ENCODE results near the gene GPR137B. TPM values are rescaled to one million over a fixed set of nuclear protein-coding genes. Genes with fewer than 3 reads are reported as not detected.
A peak's percentile ranks its signal among the peaks of the same experiment; 100 is the strongest.

GPR137B gene
- total and polyA plus RNA-seq, 9 of the 15 experiments (the other 6 are each of a cell fraction or from before 2014, with no cell fraction given) = 0.04 to 1.0 (median 0.62) TPM

DNA sequence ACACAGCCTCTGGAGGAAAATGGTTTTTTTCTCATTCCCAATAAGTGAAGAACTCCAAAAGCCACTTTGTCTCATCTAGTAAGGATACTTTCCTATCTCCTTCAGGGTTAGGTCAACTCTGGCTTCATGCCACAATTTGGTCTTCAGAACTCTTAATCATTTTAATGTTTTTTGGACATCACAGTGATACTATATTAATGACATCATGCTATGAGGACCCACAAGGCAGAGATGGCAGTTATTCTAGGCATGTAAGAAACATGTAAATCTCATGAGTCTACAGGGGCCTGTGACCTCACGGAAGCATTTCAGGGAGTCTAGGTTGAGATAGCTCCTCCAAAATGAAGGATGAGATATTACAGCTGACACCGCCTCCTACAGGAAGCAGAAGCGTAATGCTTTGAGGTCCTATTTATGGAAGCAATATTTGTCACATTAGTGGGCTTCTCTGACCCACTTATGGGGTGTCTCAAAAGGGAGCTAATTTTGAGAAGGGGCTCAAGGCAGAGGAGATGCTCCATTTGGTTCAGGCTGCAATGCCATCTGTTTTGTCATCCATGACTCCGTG, 5.0 kb upstream of the GPR137B start (continued):
- TF ChIP-seq, protein P1, sequence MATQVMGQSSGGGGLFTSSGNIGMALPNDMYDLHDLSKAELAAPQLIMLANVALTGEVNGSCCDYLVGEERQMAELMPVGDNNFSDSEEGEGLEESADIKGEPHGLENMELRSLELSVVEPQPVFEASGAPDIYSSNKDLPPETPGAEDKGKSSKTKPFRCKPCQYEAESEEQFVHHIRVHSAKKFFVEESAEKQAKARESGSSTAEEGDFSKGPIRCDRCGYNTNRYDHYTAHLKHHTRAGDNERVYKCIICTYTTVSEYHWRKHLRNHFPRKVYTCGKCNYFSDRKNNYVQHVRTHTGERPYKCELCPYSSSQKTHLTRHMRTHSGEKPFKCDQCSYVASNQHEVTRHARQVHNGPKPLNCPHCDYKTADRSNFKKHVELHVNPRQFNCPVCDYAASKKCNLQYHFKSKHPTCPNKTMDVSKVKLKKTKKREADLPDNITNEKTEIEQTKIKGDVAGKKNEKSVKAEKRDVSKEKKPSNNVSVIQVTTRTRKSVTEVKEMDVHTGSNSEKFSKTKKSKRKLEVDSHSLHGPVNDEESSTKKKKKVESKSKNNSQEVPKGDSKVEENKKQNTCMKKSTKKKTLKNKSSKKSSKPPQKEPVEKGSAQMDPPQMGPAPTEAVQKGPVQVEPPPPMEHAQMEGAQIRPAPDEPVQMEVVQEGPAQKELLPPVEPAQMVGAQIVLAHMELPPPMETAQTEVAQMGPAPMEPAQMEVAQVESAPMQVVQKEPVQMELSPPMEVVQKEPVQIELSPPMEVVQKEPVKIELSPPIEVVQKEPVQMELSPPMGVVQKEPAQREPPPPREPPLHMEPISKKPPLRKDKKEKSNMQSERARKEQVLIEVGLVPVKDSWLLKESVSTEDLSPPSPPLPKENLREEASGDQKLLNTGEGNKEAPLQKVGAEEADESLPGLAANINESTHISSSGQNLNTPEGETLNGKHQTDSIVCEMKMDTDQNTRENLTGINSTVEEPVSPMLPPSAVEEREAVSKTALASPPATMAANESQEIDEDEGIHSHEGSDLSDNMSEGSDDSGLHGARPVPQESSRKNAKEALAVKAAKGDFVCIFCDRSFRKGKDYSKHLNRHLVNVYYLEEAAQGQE (IDR thresholded peaks at IDR 0.05; ENCODE audit: borderline replicate concordance) = 0 out of 2 replicates have a peak, but pooled peaks have one; percentile 5
- TF ChIP-seq, protein P1 (CRISPR knock-in tag; IDR thresholded peaks at IDR 0.05; ENCODE audit: low read depth) = no peak

DNA sequence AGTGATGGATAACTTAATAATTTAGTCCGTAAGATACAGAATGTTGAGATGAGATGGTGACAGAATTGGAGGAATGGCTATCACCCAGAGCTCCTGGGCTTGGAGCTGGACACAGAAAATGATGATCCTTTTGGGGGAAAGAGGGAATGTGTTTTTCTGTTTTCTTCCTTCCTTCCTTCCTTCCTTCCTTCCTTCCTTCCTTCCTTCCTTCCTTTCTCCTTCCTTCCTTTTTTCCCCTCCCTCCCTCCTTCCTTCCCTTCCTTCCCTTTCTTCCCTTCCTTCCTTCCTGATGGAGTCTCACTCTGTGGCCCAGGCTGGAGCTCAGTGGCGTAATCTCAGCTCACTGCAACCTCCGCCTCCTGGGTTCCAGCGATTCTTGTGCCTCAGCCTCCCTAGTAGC, 2.8 kb upstream of the GPR137B start:
- no peak overlapping the region for H3K9ac ChIP-seq (ENCODE audit: insufficient read depth in 1 of 2, low read depth in 2 of 2, low read length in 2 of 2)
- peaks cover 44 to 60% of the 10 kb centered on the region in 2 experiments for H3K27me3 ChIP-seq (ENCODE audit: control insufficient read depth in 2 of 2, insufficient read depth in 2 of 2, low read length in 2 of 2)
- FAIRE-seq (no peak), DNase-seq (ENCODE audit: extremely low read depth in 1 of 4, low spot score in 3 of 4) (no peak), ATAC-seq (no peak)
- H3K9me3 ChIP-seq (replicated peaks; ENCODE audit: control insufficient read depth, insufficient read depth, low read depth, low read length) = no peaks in the 10 kb centered on the region
- BruUV-seq (replicated peaks) = no TSS peak
- no peak overlapping the region for H3K4me3 ChIP-seq
- WGBS (ENCODE audit: insufficient coverage, low coverage, missing lambda C conversion rate) = 0% methylated on average over 4 of the region's 4 CpGs
- H2AFZ ChIP-seq (ENCODE audit: low read depth, low read length) = no peak overlapping the region
- CTCF ChIA-PET (ENCODE audit: low intra/inter-chr PET ratio) = no interaction called here
- no peaks in the 10 kb centered on the region for H3K36me3 ChIP-seq (ENCODE audit: control insufficient read depth, insufficient read depth, low read length)
- H3K9me1 ChIP-seq (ENCODE audit: control insufficient read depth, insufficient read depth, low read length) = no peaks in the 10 kb centered on the region
- no peaks in the 10 kb centered on the region for H3K79me2 ChIP-seq (ENCODE audit: control insufficient read depth, insufficient read depth, low read length)
- in situ Hi-C loops (cut with MboI) (no loop called here), intact Hi-C loops (cut with micrococcal nuclease) (no loop called here)
- no peak overlapping the region for H3K4me2 ChIP-seq (ENCODE audit: insufficient read depth, low read length)
- H4K20me1 ChIP-seq (replicated peaks; ENCODE audit: control insufficient read depth, insufficient read depth, low read length) = no peaks in the 10 kb centered on the region
- no peak overlapping the region for H3K27ac ChIP-seq (ENCODE audit: extremely low read depth, low read depth, low read length)
- TF ChIP-seq ESRRB (CRISPR knock-in tag; IDR thresholded peaks at IDR 0.05; ENCODE audit: borderline replicate concordance) = no peak
- TF ChIP-seq, protein P2, sequence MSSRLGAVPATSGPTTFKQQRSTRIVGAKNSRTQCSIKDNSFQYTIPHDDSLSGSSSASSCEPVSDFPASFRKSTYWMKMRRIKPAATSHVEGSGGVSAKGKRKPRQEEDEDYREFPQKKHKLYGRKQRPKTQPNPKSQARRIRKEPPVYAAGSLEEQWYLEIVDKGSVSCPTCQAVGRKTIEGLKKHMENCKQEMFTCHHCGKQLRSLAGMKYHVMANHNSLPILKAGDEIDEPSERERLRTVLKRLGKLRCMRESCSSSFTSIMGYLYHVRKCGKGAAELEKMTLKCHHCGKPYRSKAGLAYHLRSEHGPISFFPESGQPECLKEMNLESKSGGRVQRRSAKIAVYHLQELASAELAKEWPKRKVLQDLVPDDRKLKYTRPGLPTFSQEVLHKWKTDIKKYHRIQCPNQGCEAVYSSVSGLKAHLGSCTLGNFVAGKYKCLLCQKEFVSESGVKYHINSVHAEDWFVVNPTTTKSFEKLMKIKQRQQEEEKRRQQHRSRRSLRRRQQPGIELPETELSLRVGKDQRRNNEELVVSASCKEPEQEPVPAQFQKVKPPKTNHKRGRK (tag; IDR thresholded peaks at IDR 0.05) = peak; percentile 77
- TF ChIP-seq, protein P3, sequence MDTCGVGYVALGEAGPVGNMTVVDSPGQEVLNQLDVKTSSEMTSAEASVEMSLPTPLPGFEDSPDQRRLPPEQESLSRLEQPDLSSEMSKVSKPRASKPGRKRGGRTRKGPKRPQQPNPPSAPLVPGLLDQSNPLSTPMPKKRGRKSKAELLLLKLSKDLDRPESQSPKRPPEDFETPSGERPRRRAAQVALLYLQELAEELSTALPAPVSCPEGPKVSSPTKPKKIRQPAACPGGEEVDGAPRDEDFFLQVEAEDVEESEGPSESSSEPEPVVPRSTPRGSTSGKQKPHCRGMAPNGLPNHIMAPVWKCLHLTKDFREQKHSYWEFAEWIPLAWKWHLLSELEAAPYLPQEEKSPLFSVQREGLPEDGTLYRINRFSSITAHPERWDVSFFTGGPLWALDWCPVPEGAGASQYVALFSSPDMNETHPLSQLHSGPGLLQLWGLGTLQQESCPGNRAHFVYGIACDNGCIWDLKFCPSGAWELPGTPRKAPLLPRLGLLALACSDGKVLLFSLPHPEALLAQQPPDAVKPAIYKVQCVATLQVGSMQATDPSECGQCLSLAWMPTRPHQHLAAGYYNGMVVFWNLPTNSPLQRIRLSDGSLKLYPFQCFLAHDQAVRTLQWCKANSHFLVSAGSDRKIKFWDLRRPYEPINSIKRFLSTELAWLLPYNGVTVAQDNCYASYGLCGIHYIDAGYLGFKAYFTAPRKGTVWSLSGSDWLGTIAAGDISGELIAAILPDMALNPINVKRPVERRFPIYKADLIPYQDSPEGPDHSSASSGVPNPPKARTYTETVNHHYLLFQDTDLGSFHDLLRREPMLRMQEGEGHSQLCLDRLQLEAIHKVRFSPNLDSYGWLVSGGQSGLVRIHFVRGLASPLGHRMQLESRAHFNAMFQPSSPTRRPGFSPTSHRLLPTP (IDR thresholded peaks at IDR 0.05; ENCODE audit: borderline replicate concordance, extremely low read depth, insufficient read length) = no peak
- 0 out of 2 replicates have a peak, but pooled peaks have one; percentile 4 for TF ChIP-seq OTX1 (CRISPR knock-in tag; IDR thresholded peaks at IDR 0.05)
- no peak for TF ChIP-seq TCF3 (CRISPR knock-in tag; IDR thresholded peaks at IDR 0.05)
- POLR2A ChIA-PET = no interaction called here
- H3K4me1 ChIP-seq (replicated peaks in 1 of 2; ENCODE audit: control insufficient read depth in 2 of 2, insufficient read depth in 2 of 2, low read length in 2 of 2) = peaks cover 0 to 15% of the 10 kb centered on the region in 2 experiments; a peak in 2 of 5 replicates

All from K562 (cell line).